ENCODE measurements around the gene SLC25A29. TPM values are rescaled to one million over a fixed set of nuclear protein-coding genes. Genes with fewer than 3 reads are reported as not detected.
"Not testable (repeated sequence)": the region's sequence is repeated elsewhere in the genome, so short reads cannot be mapped to it uniquely, and the experiment has no call there.

Gene SLC25A29, protein sequence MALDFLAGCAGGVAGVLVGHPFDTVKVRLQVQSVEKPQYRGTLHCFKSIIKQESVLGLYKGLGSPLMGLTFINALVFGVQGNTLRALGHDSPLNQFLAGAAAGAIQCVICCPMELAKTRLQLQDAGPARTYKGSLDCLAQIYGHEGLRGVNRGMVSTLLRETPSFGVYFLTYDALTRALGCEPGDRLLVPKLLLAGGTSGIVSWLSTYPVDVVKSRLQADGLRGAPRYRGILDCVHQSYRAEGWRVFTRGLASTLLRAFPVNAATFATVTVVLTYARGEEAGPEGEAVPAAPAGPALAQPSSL
- total RNA-seq (ENCODE audit: insufficient read depth, low replicate concordance), result 7.9 TPM

DNA sequence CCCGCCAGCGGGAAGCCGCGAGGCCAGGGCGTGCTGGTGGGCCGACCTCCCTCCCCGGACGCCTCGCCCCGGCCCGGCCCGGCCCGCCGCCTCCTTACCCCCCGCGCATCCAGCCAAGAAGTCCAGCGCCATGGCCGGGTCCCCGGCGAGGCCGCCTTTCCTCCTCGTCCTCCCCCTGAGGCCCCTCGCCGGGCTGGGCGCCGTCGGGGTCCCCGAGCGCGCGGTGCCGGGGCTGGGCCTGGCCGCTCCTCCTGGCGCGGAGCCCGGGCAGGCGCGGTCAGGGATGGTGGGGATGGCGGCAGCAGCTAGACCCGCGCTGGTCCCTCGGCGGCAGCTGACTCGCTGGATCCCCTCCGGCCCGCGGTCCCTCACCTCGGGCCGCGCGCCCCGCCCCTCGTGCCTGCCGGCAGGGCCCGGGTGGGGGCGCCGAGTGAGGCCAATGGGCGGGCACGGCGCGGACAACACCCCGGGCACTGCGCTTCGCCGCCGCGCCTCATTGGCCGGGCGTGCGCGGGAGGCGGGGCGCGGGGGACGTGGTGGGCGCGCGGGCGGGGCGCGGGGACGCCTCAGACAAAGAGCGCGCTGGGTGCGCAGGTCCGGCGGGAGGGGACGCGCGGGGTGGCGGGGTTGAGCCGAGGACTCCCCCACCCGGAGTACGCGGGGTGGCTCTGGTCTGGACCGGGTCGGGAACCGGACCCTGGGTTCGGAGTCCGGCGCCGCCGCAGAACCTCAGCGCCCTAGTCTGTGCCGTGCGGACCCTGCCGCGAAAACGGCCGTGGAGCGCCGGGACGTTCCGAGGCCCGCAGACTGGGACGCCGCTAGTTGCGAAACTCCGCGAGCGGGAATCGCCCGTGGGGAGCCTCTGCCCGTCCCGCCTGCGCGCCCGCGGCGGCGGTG, at the start of gene SLC25A29:
SLC25A29 (minus strand) TSS at position 344 of the 897 bp plus-strand sequence; CDS start at position 132, 212 bp downstream.
- DNase-seq (ENCODE audit: low spot score), result peak; percentile 91

DNA sequence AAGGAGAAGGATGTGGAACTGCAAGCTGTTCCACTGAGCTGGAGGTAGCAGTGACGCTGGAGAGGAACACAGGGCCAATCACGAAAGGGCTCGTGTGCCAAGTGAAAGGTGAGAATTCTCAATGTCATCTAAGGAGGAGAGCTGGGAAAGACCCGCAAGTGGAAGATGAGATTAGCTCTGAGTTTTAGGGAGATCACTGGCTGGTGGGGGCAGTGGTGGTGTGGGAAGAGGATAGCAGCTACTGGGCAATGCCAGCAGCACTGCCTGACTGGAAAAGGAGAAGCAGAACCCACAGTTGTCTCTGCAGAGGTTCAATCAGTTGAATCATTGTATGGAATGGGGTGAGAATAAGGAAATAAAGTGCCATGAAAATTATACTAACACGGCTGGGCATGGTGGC, 44.7 kb upstream of the SLC25A29 start:
- DNase-seq (ENCODE audit: low spot score), result no peak

DNA sequence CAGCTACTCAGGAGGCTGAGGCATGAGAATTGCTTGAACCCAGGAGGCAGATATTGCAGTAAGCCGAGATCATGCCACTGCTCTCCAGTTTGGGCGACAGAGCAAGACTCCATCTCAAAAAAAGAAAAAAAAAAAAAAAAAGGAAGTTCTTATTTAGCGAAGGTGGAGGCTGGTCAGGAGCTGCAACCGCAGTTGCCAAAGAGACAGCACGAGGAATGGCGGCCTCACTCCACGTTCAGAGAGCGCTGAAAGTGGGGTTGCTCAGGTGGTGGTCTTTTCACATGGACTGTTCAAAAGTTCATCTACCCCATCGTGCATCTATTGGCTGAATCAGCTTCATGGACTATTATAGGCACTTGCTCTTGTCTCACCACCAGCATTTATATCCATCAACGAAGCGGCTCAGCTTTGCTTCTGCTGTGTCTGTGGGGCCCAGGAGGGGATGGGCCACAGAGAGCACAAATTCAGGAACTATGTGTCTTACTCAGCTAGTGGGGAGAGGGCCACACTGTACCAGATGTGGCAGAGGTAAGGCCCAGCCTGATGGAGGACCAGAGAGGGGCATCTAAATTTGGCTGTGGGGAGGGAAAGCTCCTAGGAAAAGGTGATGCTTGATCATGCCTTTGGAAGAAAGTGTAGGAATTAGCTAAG, 44.2 kb upstream of the SLC25A29 start:
- no peak for DNase-seq (ENCODE audit: low spot score)

DNA sequence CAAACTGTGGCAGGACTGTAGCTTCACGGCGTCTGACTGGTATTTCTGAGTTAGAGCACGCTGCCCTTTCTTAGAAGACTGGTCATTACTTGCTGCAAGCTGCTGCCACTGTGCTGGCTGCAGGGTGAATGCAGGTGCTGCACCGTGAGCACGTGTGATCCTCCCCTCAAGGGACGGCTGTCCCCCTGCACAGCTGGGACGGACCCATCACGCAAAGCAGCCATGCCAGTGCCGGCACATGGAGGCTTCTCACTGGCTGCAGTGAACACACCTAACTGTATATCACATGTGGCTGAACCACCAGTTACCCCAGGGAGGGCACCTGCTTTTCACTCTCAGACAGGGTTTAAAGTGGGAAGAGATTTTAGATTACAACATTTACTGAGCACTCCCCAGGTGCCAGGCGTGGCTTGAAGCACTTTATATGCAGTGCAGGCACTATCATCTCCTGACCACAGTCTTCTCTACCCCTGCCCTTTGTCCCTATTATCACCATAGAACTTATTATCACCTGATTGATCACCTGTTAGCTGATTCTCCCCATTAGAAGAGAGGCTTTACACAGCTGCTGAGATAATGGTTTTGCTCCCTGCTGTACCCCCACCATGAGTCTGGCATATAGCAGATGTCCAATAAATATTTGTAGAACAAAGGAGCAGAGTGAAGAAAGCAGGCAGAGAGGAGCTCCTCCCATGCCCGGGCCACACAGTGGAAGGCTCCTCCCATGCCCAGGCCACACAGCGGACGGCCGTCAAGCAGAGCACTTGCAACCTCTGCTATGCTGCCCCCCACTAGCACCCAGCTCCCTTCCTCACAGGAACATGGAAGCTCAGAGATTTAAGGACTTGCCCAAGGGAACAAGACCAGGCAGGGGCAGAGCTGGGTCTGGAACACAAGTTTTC, 42.8 kb upstream of the SLC25A29 start:
- DNase-seq (ENCODE audit: low spot score), result no peak

DNA sequence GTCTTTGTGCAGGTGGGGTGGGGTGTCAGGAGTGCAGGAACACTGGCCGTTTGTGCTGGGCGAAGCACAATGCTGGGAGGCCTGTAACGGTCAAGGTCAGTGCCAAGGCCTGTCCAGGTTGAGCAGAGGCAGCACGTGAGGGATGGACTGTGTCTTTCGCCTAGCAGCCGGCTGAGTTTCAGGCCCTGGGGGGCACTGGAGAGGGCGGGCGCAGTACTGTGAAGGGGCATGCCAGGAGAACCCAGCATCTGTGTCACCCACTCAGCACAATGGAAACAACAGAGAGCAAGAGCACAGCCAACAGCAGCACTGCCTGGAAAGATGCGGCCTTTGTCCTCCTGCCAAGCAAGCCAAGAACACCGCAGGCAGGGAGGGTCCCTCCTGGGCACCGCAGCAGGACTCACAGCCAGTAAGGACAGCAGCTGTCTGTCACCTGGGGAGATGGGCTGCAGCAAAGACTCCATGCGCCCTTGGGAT, 42.0 kb upstream of the SLC25A29 start:
- no peak for DNase-seq (ENCODE audit: low spot score)

DNA sequence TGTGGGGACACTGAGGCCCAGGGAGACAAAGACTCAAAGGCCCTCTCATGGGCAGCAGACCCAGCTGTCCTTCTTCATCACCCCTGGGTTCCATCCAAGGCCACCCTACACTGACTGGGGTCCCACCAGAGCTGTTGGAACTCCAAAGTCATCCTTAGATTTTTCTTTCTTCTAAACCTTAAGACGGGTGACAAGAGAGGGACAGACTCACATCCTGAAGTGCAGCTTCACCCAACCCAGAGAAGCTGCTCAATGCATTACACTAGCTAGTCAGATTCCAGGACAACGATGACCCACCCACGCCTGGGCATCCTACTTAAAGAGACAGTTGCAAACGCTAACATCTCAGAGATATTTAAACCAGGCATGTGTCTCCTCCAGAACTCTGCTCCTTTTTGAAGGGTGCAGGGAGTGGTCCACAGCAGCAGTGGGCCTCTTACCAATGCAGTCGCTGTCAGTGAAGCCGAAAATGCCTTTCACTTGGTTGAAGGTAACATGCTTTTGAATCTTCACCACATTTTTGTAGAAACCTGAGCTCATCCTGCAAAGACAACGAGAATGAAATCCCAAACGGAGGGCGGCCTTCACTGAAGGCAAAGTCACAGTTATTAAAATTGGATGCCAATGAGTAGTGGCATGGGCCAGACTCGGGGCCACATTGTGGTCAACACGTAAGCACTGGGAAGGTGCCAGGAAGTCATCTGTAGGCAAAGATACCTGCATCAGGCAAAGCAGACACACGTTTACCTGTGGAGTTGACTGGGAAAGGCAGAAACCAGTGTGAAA, 40.3 kb upstream of the SLC25A29 start:
- DNase-seq (ENCODE audit: low spot score), result no peak

DNA sequence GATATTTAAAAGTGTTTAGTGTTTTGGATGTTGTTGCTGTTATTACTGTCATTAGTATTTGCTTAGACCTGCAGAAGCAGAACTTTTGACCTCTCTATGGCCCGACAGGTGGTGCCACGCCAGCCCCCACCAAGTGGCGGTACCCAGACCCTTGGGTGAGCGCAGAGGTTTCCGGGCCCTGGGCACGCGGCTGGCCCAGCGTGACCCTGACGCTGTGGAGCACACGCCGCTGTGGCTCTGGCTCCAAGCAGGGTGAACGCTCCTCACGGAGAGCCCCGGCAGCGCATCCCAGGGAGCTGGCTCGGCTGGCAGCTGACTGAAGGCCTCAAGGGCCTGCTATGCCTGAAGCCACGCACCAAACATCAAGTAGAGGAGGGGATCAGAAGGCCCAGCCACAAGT, 39.5 kb upstream of the SLC25A29 start:
- DNase-seq (ENCODE audit: low spot score), result no peak

DNA sequence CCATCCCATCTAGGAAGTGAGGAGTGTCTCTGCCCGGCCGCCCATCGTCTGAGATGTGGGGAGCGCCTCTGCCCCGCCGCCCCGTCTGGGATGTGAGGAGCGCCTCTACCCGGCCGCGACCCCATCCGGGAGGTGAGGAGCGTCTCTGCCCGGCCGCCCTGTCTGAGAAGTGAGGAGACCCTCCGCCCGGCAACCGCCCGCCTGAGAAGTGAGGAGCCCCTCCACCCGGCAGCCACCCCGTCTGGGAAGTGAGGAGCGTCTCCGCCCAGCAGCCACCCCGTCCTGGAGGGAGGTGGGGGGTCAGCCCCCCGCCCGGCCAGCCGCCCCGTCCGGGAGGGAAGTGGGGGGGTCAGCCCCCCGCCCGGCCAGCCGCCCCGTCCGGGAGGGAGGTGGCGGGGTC, 38.4 kb upstream of the SLC25A29 start:
- not testable (repeated sequence) for DNase-seq (ENCODE audit: low spot score)

DNA sequence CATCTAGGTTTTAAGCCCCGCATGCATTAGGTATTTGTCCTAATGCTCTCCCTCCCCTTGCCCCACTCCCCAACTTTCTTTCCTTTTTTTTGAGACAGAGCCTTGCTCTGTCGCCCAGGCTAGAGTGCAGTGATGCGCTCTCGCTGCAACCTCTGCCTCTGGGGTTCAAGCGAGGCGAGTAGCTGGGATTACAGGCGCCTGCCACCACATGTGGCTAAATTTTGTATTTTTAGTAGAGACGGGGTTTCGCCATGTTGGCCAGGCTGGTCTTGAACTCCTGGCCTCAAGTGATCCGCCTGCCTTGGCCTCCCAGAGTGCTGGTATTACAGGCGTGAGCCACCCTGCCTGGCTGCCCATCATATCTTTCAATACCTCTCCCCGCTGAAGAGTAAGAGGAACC, 36.6 kb upstream of the SLC25A29 start:
- DNase-seq (ENCODE audit: low spot score), result not testable (repeated sequence)

DNA sequence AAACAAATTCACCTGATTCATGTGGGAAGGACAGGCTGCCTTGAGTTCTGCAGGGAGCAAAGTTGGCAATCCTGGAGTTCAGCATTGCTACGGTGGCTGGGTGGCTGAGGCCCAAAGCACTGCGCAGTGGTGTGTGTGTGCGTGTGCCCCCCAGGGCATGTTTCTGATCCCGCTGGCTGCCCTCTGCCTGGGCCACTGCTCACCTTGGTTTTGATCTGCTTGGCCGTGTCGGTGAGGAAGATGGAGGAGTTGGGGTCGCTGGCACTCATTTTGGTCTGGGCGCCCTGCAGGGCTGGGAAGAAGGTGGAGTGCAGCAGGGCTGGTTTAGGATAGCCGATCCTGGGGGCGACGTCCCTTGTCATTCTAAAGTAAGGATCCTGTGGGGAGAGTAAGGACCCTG, 36.0 kb upstream of the SLC25A29 start:
- no peak for DNase-seq (ENCODE audit: low spot score)

DNA sequence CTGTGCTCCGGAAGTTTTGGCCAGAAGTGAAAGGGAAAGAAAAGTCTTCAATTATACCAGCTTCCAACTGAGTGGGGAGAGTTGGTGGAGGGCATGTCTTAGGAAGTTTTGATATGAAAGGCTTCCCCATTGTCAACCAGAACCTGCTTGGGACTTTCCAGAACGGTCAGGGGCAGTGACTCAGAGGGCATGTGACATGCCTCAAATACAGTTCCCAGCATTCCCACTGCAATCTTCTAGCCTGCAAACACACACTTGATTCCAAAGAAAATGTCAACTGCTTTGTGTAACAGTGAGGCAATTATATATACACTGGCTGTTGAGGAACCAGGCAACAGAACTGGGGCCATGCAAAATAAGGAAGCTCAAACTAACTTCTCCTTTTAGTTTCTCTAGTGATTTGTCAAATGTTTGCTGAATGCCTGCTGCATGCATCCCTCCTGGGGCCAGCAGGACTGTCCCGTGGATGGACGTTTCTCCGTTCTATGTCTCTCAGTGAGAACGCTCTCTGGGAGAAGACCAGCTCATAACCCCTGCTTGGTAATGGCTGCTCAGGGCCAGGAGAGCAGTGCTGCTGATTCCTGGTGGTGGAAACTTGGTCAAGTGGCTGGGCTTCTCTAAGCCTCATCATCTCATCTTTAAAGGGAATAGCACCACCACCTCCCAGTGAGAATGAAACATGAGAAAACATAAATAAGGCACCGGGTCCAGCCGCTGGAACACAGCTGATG, 35.2 kb upstream of the SLC25A29 start:
- DNase-seq (ENCODE audit: low spot score), result peak; percentile 18

DNA sequence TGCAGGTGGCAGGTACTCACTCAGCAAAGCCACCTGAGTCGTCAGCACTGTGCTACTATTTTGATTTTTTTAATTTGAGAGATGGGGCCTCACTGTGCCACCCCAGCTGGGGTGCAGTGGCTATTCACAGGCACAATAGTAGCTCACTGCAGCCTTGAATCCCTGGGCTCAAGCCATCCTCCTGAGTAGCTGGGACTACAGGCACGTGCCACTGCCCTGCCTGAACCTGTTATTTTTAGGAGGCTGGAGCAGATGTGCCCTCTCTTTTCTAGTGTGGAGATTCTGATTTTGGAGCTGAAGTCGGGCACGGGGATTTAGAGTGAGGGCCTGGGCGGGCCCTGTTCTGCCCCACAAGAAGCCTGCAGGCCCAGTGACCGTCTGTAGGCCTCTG, 34.2 kb upstream of the SLC25A29 start:
- DNase-seq (ENCODE audit: low spot score), result no peak

DNA sequence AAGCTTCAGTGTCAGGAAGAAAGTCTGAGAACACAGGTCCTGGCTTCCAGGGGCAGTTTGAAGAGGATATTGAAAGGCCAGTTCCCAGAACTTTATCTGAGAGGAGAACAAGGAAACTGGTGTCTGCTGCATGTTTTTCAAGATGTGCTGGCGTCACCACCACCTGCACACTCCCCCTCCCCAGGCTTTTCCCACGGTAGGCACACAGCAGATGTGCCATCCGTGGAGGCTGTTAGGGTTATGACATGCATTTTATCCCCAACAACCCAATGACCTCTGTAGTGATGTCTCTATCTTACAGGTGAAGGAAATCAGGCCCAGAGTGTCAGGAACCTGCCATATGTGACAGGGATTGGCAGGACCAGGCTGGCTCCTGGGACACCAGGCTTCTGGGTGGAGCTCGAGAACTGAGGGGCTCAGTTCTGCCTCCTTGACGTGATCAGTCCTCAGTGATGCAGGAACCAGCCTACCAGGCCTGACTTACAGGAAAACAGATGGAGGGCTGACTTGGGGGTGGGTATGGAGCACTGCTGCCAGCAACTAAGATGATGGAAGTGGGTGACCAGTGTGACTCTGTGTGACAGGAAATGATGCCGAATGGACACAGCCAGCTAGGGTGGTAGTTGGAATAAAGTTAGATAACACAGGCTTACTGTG, 33.6 kb upstream of the SLC25A29 start:
- no peak for DNase-seq (ENCODE audit: low spot score)

DNA sequence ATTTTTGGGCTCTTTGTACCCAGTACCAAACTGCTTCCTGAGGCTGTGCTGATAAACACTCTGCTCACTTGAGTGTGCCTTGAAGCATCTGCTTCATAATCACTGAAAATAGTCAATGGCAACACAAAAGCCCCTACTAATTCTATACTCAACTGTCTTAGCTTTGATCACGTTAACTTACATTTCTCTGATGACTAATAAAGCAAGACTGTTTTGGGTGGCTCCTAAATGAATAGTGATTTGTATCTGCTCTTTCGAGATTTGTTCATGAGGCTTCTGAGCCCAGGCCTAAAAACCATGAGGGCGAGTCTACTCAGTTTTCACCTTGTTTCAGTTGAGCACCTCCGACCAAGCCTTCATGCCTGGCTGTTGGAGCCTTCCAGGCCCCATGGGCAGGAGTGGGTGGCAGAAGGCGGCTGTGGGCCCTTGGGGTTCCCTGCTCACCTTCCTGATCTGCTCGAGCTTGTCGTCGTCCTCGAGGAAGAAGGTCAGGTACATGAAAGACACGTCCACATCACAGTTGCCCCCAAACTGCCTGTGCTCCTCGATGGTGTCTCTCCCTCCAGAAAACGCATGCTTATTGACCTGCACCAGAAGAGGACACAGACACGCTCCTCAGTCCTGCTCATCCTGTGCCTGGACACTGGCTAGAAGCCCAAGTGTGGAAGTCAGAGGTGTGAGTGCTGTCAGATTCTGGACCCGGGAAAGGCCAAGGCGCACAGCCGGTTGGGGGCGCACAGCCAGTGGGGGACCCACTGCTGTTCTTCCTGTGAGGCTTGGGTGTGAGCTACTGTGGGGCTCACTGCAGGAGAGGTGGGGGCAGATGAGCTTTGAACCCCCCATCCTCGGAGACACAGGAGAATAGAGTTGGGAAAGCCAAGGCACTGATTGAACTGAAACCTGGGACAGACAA, 30.6 kb upstream of the SLC25A29 start:
- no peak for DNase-seq (ENCODE audit: low spot score)

DNA sequence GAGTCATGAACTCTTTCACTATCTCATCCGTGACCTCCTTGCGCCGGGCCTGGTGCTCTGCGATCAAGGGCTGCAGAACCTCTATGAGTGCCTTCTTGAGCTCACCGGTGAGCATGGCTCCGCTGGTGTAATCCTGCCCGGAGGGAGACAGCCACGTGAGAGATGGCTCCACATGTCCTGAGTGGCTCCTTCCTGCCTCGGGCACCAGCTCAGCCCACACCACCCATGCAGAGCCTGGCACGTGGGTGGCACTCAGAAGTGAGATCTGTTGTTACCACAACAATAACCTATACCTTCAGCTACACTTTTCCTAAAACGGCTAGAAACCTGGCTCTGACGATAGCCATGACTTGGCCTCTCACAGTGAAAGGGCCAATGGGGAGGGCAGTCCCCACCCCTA, 28.7 kb upstream of the SLC25A29 start:
- DNase-seq (ENCODE audit: low spot score), result no peak

DNA sequence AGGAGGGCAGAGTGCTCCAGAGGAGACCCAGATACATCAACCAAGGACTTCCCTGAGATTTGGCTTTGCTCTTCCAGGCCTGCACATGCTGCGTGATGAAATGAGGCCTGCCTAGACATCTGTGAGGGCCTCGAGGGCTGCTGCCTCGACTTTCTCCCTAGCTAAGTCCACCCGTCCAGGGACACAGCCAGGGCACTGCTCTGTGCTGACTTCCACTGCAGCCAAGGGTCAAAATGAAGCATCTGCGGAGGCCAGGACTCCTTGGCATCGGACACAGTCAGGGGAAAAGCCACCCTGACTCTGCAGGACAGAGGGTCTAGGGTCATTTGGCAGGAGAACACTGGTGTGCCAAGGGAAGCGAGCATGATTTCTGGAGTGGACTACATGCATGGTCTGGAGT, 27.6 kb upstream of the SLC25A29 start:
- no peak for DNase-seq (ENCODE audit: low spot score)

DNA sequence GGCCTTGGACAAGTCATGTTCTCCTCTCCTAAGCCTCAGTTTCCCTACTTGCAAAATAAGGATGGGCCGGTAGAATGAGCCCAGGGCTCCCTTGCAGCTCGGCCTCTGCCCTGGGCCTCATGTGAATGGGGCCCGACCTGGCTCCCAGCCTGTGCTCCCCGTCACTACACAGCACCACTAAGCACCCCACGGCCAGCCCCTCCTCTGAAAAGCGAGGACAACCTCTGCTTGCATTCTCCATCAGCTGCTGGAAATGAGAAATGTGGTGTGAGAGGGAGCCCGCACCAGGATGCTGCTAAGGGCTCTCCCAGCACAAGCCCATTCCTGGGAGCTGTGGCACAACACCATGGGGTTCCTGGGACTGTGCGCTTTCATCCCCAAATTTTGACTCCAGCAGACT, 27.1 kb upstream of the SLC25A29 start:
- DNase-seq (ENCODE audit: low spot score), result no peak

DNA sequence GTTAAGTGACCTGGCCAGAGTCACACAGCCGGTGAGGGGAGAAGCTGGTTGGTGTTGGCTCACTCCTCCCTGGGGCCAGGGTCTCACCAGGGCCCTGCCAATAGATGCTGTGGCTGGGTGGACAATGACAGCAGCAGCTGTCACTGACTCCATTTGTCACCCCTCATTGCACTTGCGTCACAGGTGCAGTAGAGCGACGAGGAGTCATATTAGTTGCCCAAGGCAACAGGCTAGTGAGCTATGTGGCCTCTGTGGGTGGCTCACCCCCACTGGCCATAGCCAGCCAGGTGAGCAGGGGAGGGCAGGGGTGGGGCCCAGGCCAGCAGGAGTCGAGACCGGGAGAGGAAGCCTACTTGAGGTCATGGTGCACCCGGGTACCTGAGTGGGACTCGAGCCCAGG, 26.6 kb upstream of the SLC25A29 start:
- DNase-seq (ENCODE audit: low spot score), result no peak

Data from umbilical cord (tissue), 2 donors.